Measurements from ENCODE around the gene FRMD5. TPM values are rescaled to one million over a fixed set of nuclear protein-coding genes. Genes with fewer than 3 reads are reported as not detected.
"Not testable (repeated sequence)": the region's sequence is repeated elsewhere in the genome, so short reads cannot be mapped to it uniquely, and the experiment has no call there.

Gene FRMD5
- polyA plus RNA-seq, 6 donors from 2014 or later: 0.17 to 0.77 (median 0.23) TPM; not detected in 1

- Mint-ChIP-seq H3K27ac (peak within 1 kb of the TSS; percentile 76 to 92 (median 89)), H3K4me1 (peaks cover 32 to 73% (median 48%) of the 10 kb centered on the region in 3 donors), H3K36me3 (no peaks in the 10 kb centered on the region), H3K4me3 (peak within 1 kb of the TSS; percentile 84 to 99 (median 91)), H3K27me3 (no peaks in the 10 kb centered on the region), H3K9me3 (no peaks in the 10 kb centered on the region)
- peak; percentile 70 to 72 for ATAC-seq (ENCODE audit: low read depth in 2 of 2)
- DNase-seq: peak; percentile 63
Measured at GRCh38 chr15:43826508-43827341, 368.3 kb downstream of the FRMD5 start, which contains the start of gene WDR76. Gene WDR76 (plus strand): TSS chr15:43827002. CDS start chr15:43827033, 31 bp downstream.

DNA sequence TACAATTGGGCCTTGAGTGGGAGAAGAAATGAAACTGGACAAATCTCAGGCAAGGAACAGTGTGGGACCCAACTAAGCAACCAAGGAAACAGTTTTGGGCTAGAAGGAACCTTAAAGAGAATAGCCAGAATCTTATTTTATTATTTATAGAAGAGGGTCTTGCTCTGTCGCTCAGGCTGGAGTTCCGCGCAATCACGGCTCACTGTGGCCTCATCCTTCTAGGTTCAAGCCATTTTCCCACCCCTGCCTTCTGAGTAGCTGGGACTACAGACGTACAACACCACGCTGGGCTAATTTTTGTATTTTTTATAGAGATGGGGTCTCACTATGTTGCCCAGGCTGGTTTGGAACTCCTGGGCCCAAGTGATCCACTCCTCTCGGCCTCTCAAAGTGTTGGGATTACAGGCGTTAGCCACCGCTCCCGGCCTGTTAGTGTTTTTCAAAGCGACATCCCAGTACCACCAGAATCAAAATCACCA is 369.0 kb downstream of the FRMD5 start:
- no peak for DNase-seq
- Mint-ChIP-seq H3K9me3 (no peaks in the 10 kb centered on the region), H3K36me3 (no peaks in the 10 kb centered on the region), H3K27ac (peak overlapping the region; percentile 59 to 92 (median 88)), H3K27me3 (no peaks in the 10 kb centered on the region), H3K4me3 (peak overlapping the region; percentile 84 to 99 (median 91)), H3K4me1 (peaks cover 36 to 75% (median 54%) of the 10 kb centered on the region in 3 donors)
- ATAC-seq (ENCODE audit: low read depth in 2 of 2): no peak

GRCh38 chr15:43825305-43825704 is 369.8 kb downstream of the FRMD5 start:
- not testable (repeated sequence) for DNase-seq
- H3K27ac Mint-ChIP-seq: peak overlapping the region in 2 of 6 donors; percentile 44 to 85

GRCh38 chr15:43824302-43825246 is 370.5 kb downstream of the FRMD5 start, which contains the start of gene MFAP1:
Gene MFAP1 (minus strand): TSS chr15:43824690. CDS start chr15:43824569, 121 bp downstream.
- ATAC-seq (ENCODE audit: low read depth in 2 of 2) (peak; percentile 88 to 90), DNase-seq (peak; percentile 87)
- H3K4me3 Mint-ChIP-seq: peak within 1 kb of the TSS; percentile 90 to 99 (median 98)
- H3K4me1 Mint-ChIP-seq: peaks cover 34 to 65% (median 48%) of the 10 kb centered on the region in 3 donors
- no peaks in the 10 kb centered on the region for H3K36me3 Mint-ChIP-seq
- H3K27ac Mint-ChIP-seq: peak within 1 kb of the TSS; percentile 96 to 100 (median 98)
- no peaks in the 10 kb centered on the region for H3K9me3 Mint-ChIP-seq
- no peaks in the 10 kb centered on the region for H3K27me3 Mint-ChIP-seq

More at GRCh38 chr15:43825305-43825704, 369.8 kb downstream of the FRMD5 start:
- not testable (repeated sequence) for H3K36me3 Mint-ChIP-seq; ATAC-seq (ENCODE audit: low read depth in 2 of 2); H3K9me3 Mint-ChIP-seq; H3K27me3 Mint-ChIP-seq
- Mint-ChIP-seq H3K4me1 (peaks cover 36 to 73% (median 54%) of the 10 kb centered on the region in 3 donors), H3K4me3 (peak overlapping the region in 7 of 8 donors; percentile 12 to 99 (median 98))

- ATAC-seq (ENCODE audit: low read depth in 2 of 2) (no peak), DNase-seq (no peak)
- H3K27ac Mint-ChIP-seq: peak overlapping the region in 2 of 6 donors; percentile 42 to 78
- no peaks in the 10 kb centered on the region for H3K36me3 Mint-ChIP-seq
- peak overlapping the region in 4 of 8 donors; percentile 4 to 80 (median 50) for H3K4me3 Mint-ChIP-seq
- peaks cover 15 to 45% (median 26%) of the 10 kb centered on the region in 3 donors for H3K4me1 Mint-ChIP-seq
- no peaks in the 10 kb centered on the region for H3K27me3 Mint-ChIP-seq
- no peaks in the 10 kb centered on the region for H3K9me3 Mint-ChIP-seq
Measured at GRCh38 chr15:43821505-43821904, 373.6 kb downstream of the FRMD5 start.

Other genes starting within 250 kb of the FRMD5 start
- gene GOLM2, start 93.4 kb upstream of the FRMD5 start, polyA plus RNA-seq (ENCODE audit: low read depth in 6 of 6): 10 to 100 TPM; 60.0 to 74.7 (median 63.9) TPM
- 10 to 100 TPM; 29.0 to 48.6 (median 44.5) TPM for gene CTDSPL2, start 232.4 kb upstream of the FRMD5 start, polyA plus RNA-seq (ENCODE audit: low read depth in 6 of 6)

Measured in naive B cell (primary cell).